Stimulated activated CD8-positive, alpha-beta memory T cell treated with anti-CD3 and anti-CD28 coated beads, Interleukin-12 subunit alpha, Interleukin-12 subunit beta, amount 100 ng/mL, for 24 hours (primary cell): ENCODE data around the gene GNAS-AS1.

Experiments
- DNase-seq: peaks from one replicate; pipeline ENCODE4 v3.0.0-alpha.2; 2020; ENCODE audit errors: extremely low read depth

GNAS-AS1 gene

GRCh38 chr20:58783511-58784011, 67.1 kb downstream of the GNAS-AS1 start:
- no peak for DNase-seq

DNA sequence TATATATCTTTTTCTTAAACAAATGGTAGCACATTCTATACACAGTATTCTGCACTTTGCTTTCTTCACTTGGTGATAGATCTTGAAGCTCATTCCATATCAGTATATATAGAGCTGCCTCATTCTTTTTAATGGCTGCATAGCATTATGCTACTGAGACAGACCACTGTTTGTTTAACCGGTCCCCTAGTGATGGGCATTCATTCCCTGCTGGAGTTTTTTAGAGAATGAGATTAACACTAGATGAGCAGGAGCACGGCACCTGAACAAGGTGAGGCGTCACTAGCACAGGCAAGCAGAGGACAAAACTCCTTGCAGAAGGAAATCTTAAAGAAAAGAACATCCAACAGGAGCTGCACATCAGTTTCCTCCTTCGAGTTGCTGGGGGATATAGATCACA, 69.6 kb downstream of the GNAS-AS1 start:
- DNase-seq: no peak

DNA sequence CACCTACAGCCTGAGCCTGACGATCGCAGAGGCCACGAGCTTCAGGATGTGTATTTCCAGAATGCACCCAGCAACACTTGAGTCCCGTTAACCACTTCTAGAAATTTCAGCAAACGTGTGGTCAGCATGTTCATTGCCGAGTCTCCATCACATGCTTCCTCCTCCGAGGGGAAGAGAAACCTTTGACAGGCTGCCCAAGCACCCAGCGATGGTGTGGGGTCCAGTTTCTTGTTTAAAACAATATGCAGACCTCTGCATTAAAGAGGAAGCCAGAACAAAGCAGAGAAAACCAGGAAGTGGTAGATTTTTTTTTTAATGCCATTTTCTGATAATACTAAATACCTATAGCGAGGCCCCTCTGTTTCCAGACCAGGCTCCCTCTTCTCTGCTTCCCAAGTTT, 71.9 kb downstream of the GNAS-AS1 start:
- no peak for DNase-seq

DNA sequence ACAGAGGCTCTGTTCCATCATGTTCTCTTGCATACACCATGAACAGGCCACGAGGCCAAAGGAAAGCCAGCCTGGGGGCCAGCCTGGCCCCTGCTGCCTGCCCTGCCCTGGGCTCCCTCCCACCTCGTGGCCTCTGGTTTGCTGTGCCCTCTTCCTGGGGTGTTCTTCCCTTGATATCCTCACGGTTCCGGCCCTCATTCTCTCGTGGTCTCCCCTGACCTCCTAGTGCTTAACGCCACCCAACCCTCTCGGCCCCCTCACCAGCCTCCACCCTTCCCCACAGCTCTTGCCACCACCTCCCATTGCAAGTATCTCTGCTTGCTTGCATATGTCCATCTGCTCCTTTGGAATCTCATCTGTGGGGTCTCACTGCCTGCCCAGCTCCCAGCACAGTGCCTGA, 73.0 kb downstream of the GNAS-AS1 start:
- no peak for DNase-seq

GRCh38 chr20:58776109-58776508, 74.6 kb downstream of the GNAS-AS1 start:
- no peak for DNase-seq

GRCh38 chr20:58775371-58775770, 75.3 kb downstream of the GNAS-AS1 start:
- DNase-seq: no peak

DNA sequence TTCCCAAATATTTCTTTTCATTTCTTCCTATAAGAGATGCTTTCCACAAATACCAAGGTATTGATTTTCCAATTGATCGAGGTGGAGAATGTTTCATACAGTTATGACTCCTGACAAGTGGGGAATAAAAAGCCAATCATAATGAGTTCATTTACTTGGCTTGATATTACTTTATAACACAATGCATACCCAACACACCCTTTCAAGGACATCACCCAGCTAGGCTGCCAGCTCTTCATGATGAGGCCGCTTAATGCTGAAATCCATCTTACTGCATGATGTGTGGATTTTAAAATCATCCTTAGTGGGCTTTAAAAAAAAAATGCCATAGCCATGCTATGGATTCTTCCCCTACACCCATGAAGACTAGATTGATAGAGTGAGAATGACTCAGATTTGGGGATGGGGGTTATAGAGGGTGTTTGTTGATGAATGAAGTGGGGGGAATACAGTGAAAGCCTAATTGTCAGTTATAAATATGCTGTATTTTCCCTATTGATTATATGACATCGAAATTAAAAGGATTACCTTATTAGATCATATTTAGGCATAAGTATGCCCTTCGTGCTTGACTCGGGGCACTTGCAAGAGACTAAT, 75.9 kb downstream of the GNAS-AS1 start:
- no peak for DNase-seq

DNA sequence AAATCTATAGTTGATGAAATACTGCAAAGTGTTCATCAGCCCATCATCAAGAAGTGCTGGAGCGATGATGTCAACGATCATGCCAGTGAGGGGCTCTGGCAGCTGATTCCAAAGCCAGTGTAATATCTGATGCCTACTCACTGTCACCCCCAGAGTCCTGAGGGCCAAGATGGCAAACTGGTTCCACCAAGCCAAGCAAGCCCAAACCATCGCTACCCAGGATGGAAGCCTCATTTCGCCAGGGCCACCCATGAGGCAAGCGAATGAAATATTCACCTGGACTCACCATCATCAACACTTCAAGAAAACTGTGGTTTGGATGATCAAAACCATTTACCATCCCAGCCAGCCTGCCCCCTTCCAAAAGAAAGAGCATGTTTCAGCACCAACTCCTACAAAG, 76.5 kb downstream of the GNAS-AS1 start:
- DNase-seq: no peak

GRCh38 chr20:58772786-58773185, 77.9 kb downstream of the GNAS-AS1 start:
- DNase-seq: no peak
